Stimulated activated CD8-positive, alpha-beta memory T cell treated with anti-CD3 and anti-CD28 coated beads, Interleukin-7, amount 100 ng/mL, for 4 hours (primary cell): ENCODE data around the gene CD274.

Source experiments
- DNase-seq, 2 donors: peaks; one replicate each; pipeline ENCODE4 v3.0.0-alpha.2; 2020; ENCODE audit warnings: low read depth in 2 of 2

Gene CD274

DNA sequence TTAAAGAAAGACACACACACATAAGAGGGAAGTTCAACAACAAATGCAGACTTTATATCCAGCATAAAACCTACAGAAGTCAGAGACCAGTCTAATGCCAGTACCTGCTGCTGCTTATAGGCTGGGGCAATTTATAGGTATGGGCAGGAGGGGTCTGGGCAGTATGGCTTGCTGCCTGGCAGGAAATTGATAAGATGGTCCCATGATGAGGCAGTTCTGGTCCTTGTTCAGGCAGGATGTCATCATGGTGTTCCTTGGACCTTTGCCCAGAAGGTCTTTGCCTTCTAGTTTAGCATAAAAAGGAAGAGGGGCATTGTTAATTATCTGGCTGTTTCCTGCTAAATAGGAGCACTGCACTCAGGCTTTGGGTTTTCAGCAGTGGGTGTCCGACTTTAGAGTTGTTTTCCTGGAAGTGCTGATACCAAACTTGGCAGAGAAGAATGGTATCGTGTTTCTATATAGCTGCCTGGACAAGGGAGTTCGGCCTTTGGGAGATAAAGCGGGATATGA lies 49.6 kb downstream of the CD274 start:
- no peak for DNase-seq

DNA sequence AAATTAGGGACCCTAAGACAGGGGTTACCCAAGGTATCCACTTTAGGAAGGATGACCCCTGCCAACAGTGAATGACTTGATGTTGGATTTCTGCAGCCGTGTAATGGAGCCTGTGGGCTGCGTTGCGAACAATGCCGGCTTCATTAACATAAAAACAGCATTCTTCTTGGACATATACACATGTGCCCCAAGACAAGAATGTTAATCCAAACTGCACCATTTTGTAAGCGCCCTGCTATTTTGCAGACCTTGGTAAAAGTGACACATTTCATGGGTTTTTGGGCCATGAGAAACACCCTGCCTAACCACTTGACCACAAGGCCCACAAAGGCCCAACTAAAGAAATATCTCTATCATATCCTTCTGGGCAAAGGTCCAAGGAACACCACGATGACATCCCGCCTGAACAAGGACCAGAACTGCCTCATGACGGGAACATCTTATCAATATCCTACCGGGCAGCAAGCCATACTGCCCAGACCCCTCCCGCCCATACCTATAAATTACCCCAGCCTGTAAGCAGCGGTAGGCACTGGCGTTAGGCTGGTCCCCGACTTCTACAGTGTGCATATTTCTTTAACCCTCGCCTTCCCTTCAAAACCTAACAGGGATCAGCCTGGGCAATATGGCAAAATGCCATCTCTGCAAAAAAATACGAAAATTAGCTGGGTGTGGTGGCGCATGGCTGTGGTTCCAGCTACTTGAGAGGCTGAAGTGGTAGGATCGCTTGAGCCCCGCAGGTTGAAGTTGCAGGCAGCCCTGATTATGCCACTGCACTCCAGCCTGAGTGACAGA lies 50.3 kb downstream of the CD274 start:
- DNase-seq = no peak

DNA sequence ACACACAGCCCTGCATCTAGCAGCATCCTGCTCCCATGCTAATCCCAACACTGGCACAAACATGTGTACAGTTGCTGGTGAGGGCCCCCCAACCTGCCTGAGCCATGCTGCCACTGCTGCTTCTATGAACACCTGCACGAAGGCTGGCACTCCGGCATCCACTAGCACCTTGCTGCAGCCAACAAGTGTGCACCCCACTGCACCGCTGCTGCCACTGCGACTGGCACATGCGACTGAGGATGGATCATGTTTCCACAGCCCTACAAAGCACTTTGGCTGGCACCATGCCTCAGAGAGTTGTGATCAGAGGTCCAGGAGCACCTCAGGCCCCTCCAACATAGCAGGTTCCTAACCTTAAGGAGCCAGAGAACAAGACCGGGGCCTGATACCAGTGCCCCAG lies 52.2 kb downstream of the CD274 start:
- DNase-seq = no peak

DNA sequence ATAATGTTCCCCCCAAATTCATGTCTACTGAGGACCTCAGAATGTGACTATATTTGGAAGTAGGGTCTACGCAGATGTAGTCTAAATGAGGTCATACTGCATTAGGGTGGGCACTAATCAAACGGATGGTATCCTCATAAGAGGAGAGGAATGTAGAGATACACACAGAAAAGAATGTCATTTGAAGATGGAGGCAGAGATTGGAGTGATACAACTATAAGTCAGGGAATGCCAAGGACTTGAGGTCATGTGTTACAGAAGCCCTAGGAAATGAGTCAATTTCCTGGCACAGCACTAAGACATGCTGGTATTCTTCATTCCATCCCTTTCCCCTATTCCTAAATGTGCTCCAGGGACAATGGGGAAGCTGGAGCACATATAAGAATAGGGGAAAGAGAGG lies 59.2 kb downstream of the CD274 start:
- DNase-seq = no peak

DNA sequence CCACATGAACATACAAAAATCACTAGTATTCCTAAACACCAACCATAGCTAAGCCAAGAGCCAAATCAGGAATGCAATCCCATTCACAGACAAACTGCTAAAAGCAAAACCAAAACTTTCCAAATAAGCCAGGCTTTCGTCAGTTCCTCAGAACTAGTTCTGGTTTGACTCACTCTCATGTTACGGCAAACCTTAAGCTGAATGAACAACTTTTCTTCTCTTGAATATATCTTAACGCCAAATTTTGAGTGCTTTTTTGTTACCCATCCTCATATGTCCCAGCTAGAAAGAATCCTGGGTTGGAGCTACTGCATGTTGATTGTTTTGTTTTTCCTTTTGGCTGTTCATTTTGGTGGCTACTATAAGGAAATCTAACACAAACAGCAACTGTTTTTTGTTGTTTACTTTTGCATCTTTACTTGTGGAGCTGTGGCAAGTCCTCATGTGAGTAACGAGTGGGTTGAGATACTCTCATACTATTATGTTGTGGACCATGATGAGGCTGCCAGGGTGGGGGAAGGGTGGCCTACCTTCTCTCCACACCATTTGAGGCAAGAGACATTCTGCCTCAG lies 60.1 kb downstream of the CD274 start, which contains the start of gene PDCD1LG2:
PDCD1LG2 (plus strand) TSS at position 172 of the 572 bp plus-strand sequence. CDS start 12,016 bp downstream, outside the sequence.
- no peak for DNase-seq

DNA sequence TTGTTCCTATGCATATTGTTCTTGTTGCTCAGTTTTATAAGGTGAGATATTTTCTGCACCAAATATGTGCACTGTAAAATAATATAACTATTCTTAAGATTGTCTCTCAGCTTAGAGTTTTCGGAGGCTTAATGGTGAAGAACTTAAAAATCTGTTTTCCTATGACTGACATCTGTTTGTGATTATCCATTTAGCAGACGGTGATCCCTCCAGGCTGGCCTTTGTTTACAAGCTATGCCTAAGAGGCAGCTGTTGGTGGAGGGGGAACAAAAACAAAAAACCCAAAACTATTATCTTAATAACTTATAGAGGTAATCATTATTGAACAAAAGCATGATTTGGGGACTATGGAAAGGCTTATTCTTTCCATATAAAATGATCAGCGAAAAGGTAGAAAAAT lies 60.6 kb downstream of the CD274 start:
- DNase-seq = no peak

DNA sequence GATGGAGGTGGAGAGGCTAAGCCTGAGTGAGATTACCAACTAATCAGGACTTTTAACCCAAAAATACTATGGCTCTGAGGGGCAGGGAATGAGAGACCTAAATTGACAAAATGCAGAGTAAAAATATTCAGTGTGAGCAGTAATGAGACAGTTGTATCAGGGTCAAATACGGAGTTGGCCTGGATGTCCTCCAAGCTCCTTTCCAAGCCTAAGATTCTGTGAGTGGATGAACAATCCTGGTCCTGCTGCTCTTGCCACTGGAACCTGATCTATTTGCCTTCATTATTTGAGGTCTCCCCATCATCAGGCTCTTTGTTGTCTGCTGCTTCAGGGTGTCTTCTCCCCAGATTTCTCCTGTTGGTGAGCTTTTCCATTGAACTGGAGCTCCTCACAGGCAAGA lies 61.1 kb downstream of the CD274 start:
- no peak for DNase-seq

DNA sequence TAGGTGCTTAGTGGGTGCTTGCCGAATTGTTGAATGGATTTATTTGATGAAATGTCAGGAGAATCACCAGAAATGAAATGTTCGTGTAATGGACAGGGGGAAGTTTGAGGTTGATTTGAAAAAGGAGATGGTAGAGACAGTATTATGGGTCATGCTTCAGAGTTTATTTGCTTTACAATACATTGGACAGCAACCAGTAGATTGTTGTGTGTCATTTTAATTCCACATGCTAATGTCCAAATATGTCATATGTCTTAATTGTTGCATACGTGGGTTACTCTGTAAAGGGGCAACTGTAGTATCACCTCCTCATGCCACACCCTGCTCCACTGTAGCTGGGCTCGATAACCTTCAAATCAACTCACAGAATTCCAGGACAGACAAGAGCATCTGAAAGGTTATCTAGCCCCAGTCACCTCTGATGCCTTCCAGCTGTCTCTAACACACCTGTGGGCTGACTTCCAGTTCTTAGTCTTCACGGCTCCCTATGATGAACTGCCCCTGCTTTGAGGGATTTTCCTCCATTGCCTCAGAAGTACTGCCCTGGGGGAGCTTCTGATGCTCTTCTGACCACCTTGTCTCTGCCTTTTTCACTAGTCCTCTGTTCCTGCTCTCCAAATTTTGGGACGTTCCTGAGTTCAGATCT lies 61.7 kb downstream of the CD274 start:
- no peak for DNase-seq

DNA sequence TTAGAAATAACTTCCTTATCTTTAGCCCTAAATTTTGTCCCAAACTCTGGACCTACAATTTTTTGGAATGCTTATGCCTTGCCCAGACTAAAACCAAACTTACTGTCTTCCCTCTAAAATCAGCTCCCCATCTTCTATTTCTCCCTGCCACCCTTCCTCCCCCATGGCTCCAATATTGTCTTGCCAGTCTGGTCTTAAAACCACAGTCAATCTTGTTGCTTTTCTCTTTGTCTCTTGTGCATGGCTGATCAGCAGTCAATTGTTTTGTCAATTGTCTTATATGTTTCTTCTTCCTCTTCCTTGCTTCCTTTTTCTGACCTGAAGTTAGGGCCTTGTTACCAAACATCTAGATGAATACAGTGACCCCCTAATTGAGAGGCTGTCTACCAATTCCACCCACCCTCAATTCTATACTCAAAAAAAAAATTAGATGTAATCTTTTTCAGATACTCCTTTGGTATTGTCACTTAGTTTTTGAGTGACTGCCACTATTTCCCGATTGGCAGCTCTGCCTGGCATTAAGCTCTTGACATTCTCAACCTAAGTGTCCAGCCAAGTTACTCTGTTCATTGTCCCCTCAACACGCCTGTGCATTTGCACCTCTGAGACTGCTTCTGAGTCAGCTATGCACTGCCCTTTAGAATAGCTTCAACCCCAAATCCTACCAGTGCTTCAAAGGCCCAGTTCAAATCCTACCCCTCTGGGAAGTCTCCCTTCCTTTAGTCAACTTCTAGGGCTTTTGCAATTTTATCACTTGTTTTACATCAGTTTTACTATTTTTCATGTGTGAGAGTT lies 62.5 kb downstream of the CD274 start:
- DNase-seq = no peak

DNA sequence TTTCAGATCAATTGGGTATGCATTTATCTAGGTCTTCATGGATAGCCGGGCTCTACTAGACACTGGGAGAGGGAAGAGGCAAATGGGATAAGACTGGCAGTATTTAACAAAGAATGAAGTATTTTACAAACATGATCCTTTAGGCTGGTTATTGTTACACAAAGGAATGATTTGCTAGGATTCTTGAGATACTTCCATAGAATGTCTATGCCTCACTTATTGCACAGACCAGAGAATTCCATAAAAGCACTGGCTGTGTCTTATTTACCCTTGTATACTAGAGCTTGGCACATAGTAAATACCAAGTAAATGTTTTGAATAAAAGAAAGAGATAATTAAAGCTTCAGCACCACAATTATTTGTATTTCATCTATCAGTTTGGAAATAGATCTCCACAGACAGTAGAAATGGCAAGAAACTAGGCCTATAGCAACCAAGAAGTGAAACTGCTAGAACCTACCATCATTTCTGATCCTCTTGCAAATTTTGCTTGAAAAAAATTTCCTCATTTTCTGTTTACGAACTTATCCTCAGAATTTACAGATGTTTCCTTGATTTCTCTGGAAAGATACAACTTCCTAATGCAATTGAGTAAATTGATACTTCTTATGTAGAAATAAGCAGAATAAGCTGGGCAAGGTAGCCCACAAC lies 63.7 kb downstream of the CD274 start:
- no peak for DNase-seq

DNA sequence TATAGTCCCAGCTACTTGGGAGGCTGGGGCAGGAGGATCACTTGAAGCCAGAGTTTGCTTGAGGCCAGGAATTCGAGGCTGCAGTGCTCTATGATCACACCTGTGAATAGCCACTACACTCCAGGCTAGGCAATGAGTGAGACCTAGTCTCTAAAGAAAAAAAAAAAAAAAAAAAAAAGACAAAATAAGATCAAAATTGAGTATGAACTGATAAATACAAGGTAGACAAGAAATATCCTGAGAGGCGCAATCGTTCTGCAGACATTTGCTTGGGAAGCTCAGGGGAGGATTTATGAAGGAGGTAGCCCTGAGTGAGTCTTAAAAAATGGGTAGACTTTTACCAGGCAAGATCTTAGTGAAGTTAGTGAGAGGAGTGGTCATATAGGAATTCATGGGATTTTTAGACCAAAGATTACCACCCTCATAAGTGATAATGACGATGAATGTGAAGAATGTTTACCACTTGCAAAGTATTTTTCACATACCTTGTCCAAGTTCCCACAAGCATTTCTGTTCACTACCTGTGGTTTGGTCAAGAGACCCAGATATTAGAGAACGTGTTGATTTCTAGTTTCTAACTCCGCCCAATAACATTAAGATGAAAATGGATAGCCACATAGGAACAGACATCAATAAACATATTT lies 64.4 kb downstream of the CD274 start:
- no peak for DNase-seq

DNA sequence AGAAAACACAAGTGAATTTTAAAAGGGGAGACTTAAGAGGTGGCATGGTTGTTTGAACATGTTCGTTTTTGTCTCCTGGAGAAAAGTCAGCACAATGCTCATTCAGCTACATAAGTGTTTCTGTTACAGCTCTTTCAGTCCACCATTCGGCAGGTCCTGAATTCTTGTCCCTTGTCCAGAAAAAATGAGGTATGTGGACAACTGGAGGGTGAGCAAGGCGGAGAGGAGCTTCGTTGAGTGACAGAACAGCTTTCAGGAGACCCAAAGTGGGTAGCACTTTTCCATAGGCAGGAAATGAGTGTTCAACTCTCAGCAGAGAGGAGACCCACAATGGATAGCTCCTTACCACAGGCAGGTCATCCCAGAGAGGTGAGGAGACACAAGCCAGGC lies 64.9 kb downstream of the CD274 start:
- DNase-seq = no peak

DNA sequence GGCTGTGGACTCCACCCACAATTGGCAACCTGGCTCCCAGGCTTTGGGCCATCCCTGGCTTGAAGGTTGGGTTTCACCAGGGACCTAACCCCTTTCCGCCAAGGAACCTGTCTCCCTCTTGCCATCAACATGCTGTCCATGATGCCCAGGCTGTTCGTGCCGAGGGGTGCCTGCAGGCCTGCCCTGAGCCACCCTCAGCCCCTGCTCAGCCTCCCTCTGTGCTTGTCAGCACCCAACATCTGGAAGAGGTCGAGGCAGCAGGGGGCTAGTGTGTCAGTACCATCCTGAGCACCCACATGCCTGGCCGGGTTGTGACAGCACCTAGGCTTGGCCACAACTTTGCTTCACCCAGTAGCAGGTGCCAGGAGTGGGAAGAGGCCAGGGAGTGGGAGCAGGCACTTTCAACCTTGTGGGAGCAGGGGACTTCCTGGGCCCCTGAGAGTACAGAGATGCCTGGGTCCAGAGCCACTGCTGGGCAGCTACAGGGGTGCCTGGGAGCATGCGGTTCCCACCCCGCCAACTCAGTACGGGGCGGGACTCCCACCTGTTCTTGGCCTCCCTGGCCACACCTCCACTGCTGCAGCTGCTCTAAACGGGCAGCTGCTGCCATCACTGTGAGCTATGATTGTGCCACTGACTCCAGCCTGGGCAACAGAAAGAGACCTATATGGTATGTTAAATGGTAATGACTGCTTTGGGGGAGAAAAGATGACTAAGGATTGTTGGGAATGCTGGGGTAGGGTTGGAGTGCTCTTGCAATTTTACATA lies 66.3 kb downstream of the CD274 start:
- DNase-seq = no peak

DNA sequence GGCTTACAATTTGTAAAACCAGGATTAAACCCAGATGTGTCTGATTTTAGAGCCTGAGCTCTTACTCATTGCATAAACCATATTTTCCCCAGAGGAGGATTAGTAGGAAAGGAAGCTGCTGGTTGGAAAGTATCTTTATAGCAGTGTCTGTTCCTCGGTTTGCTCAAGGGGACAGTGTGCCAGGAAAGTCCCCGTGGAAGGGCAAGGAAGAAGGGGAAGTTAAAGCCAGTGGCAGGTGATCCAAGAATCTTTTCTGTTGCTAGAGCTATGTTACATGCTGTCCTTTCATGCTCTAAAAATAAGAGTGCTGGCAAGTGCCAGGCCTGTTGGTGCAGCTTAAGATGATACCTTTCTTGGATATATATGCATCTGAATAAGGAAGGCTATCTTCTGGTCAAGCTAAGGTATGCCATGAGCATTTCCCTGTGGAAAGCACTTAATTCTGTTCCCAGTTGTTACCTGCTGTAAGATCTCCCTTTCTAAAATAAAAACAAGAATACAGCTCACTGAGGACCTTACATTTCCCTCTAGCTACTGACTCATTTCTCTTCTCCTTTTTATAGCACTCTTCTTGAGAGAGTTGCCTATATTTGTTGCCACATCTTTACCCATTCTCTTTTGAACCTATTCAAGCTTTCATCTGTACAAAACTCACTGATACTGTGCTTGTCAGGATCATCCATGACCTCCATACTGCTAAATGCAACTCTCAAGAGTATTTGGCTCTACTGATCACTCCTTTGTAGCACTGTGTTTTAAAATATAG lies 68.0 kb downstream of the CD274 start:
- DNase-seq = no peak

DNA sequence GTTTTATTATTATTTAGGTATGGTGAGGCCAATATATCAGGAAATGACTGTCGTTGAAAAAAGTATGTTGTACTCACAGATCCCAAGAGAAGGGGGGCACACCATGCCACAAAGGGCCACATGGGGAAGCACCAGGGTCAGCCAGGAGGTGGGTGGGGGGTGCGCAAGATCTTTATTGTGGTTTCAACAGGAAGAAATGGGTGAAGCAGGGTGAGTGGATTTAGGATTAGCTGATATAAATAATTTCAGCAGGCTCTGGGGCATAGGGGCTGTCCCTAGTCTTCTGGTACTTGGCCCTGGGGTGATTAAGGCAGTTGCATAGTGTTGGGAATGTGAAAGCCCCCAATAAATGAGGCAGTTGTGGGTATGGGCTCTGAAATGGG lies 68.6 kb downstream of the CD274 start:
- no peak for DNase-seq
